A549 (cell line): ENCODE results near the gene CENATAC. TPM values are rescaled to one million over a fixed set of nuclear protein-coding genes. Genes with fewer than 3 reads are reported as not detected.
"Not testable (repeated sequence)": the region's sequence is repeated elsewhere in the genome, so short reads cannot be mapped to it uniquely, and the experiment has no call there.

ENCODE experiments used
- ATAC-seq, 2 experiments: fragments of 200-7000 bp in 1 of 2; fragments of >200 bp in 1 of 2; cut with Nextera tagmentation in 1 of 2; cut with Tn5 transposase in 1 of 2; 3 replicates each; pipeline versions ENCODE4 v1.8.0 to v1.9.1; 2018 to 2020; ENCODE audit warnings: mild to moderate bottlenecking in 1 of 2, moderate library complexity in 1 of 2
- CTCF ChIA-PET: fragments of 300-600 bp; sonication (Branson Sonifier 250); formaldehyde crosslinking; extraction: SDS; loops from one replicate; lab custom pipeline; 2021; ENCODE audit warnings: antibody characterized with exemption, inconsistent platforms; lab: Yijun Ruan, JAX
- POLR2A ChIA-PET: fragments of 350-600 bp; formaldehyde crosslinking; extraction: SDS; loops from one replicate; lab custom pipeline; 2021; ENCODE audit warnings: antibody characterized with exemption, inconsistent platforms; lab: Yijun Ruan, JAX
- DNase-seq, 2 experiments: peaks; one replicate each; pipeline versions ENCODE4 v3.0.0 to v3.0.0-alpha.2; 2011 to 2016; ENCODE audit warnings: low read depth in 1 of 2, low spot score in 1 of 2
- FAIRE-seq: peaks from 2 replicates; lab custom pipeline; 2011; peaks lifted over from hg19 to GRCh38; lab: Jason Lieb, UNC
- H3K27ac ChIP-seq, 2 experiments: fragments of >200 bp; sonication (Bioruptor Twin); formaldehyde crosslinking; 3 replicates each; pipeline ENCODE4 v1.5.1; 2016 to 2017
- H3K4me1 ChIP-seq: fragments of >200 bp; sonication (Bioruptor Twin); formaldehyde crosslinking; 3 replicates; pipeline ENCODE4 v1.6.1; 2016
- H3K4me2 ChIP-seq: fragments of >200 bp; sonication (Bioruptor Twin); formaldehyde crosslinking; 3 replicates; pipeline ENCODE4 v1.6.1; 2016
- H3K4me3 ChIP-seq: fragments of >200 bp; sonication (Bioruptor Twin); formaldehyde crosslinking; 3 replicates; pipeline ENCODE4 v1.5.1; 2016
- H3K9me3 ChIP-seq: fragments of >200 bp; sonication (Bioruptor Twin); formaldehyde crosslinking; 3 replicates; pipeline ENCODE4 v1.6.1; 2016
- HDAC2 ChIP-seq: fragments of 200-600 bp; sonication (generic); IDR thresholded peaks from 2 replicates; pipeline ENCODE4 v1.6.1; 2016
- JUN ChIP-seq, 2 experiments: fragments of >200 bp; sonication (Bioruptor Twin); formaldehyde crosslinking; IDR thresholded peaks; 2 replicates in 1 of 2; 3 replicates in 1 of 2; pipeline ENCODE4 v1.6.1; 2016 to 2017
- MAX ChIP-seq: IDR thresholded peaks from 2 replicates; pipeline ENCODE4 v1.6.1; 2012
- PHF8 ChIP-seq: fragments of 200-600 bp; sonication (generic); IDR thresholded peaks from 2 replicates; pipeline ENCODE4 v1.6.1; 2016; ENCODE audit warnings: low read depth, mild to moderate bottlenecking, antibody characterized with exemption, moderate library complexity, borderline replicate concordance
- POLR2A ChIP-seq: IDR thresholded peaks from 2 replicates; pipeline ENCODE4 v1.6.1; 2012; ENCODE audit warnings: mild to moderate bottlenecking, low read length
- RFX5 ChIP-seq: fragments of 450-650 bp; IDR thresholded peaks from 2 replicates; pipeline ENCODE4 v1.7.1; 2014; ENCODE audit warnings: antibody characterized with exemption, mild to moderate bottlenecking, moderate library complexity
- WGBS: methylation state at CpG from one replicate; pipeline ENCODE4 v1.1.6; 2017; ENCODE audit errors: missing lambda C conversion rate; 5-methylcytosine and 5-hydroxymethylcytosine counted together
- polyA plus RNA-seq, 4 experiments: library from polyadenylated mRNA; depleted of rRNA in 3 of 4; stranded (reverse); fragments of >200 nt; fragmentation: RNase III in 1 of 4; extraction: RNeasy Plus Mini Kit Qiagen cat#74134 plus additional on column Dnase treatment in 1 of 4; gene quantifications; 2 replicates in 3 of 4; 3 replicates in 1 of 4; pipeline ENCODE4 v1.2.3, GENCODE V29; 2011 to 2017
- TF ChIP-seq, protein P1 (sequence below): fragments of 450-650 bp; IDR thresholded peaks from 2 replicates; pipeline ENCODE4 v1.6.1; 2014; ENCODE audit warnings: antibody characterized with exemption
- TF ChIP-seq, protein P2 (sequence below): fragments of >200 bp; sonication (Bioruptor Twin); formaldehyde crosslinking; IDR thresholded peaks from 3 replicates; pipeline ENCODE4 v1.5.1; 2016
- TF ChIP-seq, protein P3 (sequence below): IDR thresholded peaks from 2 replicates; pipeline ENCODE4 v1.6.1; 2012; ENCODE audit warnings: low read depth, borderline replicate concordance
- TF ChIP-seq, protein P4 (sequence below): fragments of >200 bp; sonication (Bioruptor Twin); formaldehyde crosslinking; IDR thresholded peaks from 2 replicates; pipeline ENCODE4 v1.6.1; 2016
- TF ChIP-seq, protein P5 (sequence below): fragments of >200 bp; sonication (Bioruptor Twin); formaldehyde crosslinking; IDR thresholded peaks from 3 replicates; pipeline ENCODE4 v1.6.1; 2016

The CENATAC gene
- polyA plus RNA-seq, 2 of the 4 experiments (the other 2 are of a cell fraction), result 11.1 to 20.2 TPM

- 0% methylated on average over 9 of the region's 48 CpGs for WGBS
- TF ChIP-seq PHF8, result peak; percentile 80
- TF ChIP-seq JUN (IDR thresholded peaks at IDR 0.05), result no peak
- Histone ChIP-seq H3K4me3 (peak overlapping the region; percentile 82), H3K27ac (peak overlapping the region; percentile 90 to 95), H3K9me3 (no peaks in the 10 kb centered on the region), H3K4me2 (peak overlapping the region; percentile 95), H3K4me1 (peaks cover 11% of the 10 kb centered on the region; the same call in 2 of the 3 replicates)
- FAIRE-seq (no peak), DNase-seq (peak in 1 of 2 experiments; percentile 13), ATAC-seq (peak; percentile 41 to 59)
- ChIA-PET POLR2A (interaction anchor here (0.6 to 1.9 kb wide), 7 partner anchors 9 to 46 kb away, joined by 3 to 9 read pairs (median 4); partner anchors contain the start of genes DPAGT1 and VPS11), CTCF (interaction anchor here (0.9 to 2.6 kb wide), 10 partner anchors 9 to 367 kb away, joined by 3 to 8 read pairs (median 4); partner anchors contain the start of genes CENATAC and VPS11)
These were observed 58.6 kb downstream of the CENATAC start for GRCh38 chr11:119056421-119056999.

GRCh38 chr11:119057000-119057769 is 59.2 kb downstream of the CENATAC start, which contains the start of gene HYOU1:
Gene HYOU1 (minus strand): TSS chr11:119057205. CDS start chr11:119056160, 1,045 bp downstream.
- no peaks in the 10 kb centered on the region for H3K9me3 ChIP-seq
- POLR2A ChIA-PET, result interaction anchor here (0.6 to 1.9 kb wide), 8 partner anchors 10 to 45 kb away, joined by 3 to 9 read pairs (median 4); partner anchors contain the start of genes DPAGT1 and VPS11
- H3K4me2 ChIP-seq, result peak within 1 kb of the TSS; percentile 95
- H3K27ac ChIP-seq, result peak within 1 kb of the TSS; percentile 90 to 95
- CTCF ChIA-PET, result interaction anchor here (0.9 to 2.6 kb wide), 10 partner anchors 9 to 265 kb away, joined by 3 to 8 read pairs (median 4); partner anchors contain the start of genes CENATAC, HMBS and VPS11
- peak; percentile 87 to 94 for DNase-seq
- TF ChIP-seq RFX5 (peak; percentile 68; the same call in 1 of the 2 replicates), JUN (IDR thresholded peaks at IDR 0.05) (peak; percentile 36 to 65; a peak in 2 of 5 replicates), MAX (peak; percentile 51; the same call in 1 of the 2 replicates), POLR2A (peak; percentile 71), HDAC2 (no peak), PHF8 (peak; percentile 47)
- TF ChIP-seq, protein P1, sequence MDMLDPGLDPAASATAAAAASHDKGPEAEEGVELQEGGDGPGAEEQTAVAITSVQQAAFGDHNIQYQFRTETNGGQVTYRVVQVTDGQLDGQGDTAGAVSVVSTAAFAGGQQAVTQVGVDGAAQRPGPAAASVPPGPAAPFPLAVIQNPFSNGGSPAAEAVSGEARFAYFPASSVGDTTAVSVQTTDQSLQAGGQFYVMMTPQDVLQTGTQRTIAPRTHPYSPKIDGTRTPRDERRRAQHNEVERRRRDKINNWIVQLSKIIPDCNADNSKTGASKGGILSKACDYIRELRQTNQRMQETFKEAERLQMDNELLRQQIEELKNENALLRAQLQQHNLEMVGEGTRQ, result 0 out of 2 replicates have a peak, but pooled peaks have one; percentile 15
- TF ChIP-seq, protein P2, sequence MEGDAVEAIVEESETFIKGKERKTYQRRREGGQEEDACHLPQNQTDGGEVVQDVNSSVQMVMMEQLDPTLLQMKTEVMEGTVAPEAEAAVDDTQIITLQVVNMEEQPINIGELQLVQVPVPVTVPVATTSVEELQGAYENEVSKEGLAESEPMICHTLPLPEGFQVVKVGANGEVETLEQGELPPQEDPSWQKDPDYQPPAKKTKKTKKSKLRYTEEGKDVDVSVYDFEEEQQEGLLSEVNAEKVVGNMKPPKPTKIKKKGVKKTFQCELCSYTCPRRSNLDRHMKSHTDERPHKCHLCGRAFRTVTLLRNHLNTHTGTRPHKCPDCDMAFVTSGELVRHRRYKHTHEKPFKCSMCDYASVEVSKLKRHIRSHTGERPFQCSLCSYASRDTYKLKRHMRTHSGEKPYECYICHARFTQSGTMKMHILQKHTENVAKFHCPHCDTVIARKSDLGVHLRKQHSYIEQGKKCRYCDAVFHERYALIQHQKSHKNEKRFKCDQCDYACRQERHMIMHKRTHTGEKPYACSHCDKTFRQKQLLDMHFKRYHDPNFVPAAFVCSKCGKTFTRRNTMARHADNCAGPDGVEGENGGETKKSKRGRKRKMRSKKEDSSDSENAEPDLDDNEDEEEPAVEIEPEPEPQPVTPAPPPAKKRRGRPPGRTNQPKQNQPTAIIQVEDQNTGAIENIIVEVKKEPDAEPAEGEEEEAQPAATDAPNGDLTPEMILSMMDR, result no peak
- TF ChIP-seq, protein P3, sequence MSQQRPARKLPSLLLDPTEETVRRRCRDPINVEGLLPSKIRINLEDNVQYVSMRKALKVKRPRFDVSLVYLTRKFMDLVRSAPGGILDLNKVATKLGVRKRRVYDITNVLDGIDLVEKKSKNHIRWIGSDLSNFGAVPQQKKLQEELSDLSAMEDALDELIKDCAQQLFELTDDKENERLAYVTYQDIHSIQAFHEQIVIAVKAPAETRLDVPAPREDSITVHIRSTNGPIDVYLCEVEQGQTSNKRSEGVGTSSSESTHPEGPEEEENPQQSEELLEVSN, result 0 out of 2 replicates have a peak, but pooled peaks have one; percentile 38
- TF ChIP-seq, protein P4, sequence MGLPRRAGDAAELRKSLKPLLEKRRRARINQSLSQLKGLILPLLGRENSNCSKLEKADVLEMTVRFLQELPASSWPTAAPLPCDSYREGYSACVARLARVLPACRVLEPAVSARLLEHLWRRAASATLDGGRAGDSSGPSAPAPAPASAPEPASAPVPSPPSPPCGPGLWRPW, result no peak
- TF ChIP-seq, protein P5, sequence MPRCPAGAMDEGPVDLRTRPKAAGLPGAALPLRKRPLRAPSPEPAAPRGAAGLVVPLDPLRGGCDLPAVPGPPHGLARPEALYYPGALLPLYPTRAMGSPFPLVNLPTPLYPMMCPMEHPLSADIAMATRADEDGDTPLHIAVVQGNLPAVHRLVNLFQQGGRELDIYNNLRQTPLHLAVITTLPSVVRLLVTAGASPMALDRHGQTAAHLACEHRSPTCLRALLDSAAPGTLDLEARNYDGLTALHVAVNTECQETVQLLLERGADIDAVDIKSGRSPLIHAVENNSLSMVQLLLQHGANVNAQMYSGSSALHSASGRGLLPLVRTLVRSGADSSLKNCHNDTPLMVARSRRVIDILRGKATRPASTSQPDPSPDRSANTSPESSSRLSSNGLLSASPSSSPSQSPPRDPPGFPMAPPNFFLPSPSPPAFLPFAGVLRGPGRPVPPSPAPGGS, result peak; percentile 66; the same call in 2 of the 3 replicates
- TF ChIP-seq, all 56 proteins: peak for 8
- peaks cover 11% of the 10 kb centered on the region; the same call in 2 of the 3 replicates for H3K4me1 ChIP-seq
- FAIRE-seq (no peak), ATAC-seq (peak; percentile 95 to 97)
- H3K4me3 ChIP-seq, result peak within 1 kb of the TSS; percentile 82
- 0% methylated on average over 16 of the region's 79 CpGs for WGBS

GRCh38 chr11:119059128-119059527 is 61.2 kb downstream of the CENATAC start:
- ATAC-seq, DNase-seq, FAIRE-seq, H3K27ac ChIP-seq, CTCF ChIA-PET, H3K4me2 ChIP-seq, H3K4me3 ChIP-seq, POLR2A ChIA-PET, H3K9me3 ChIP-seq: not testable (repeated sequence)
- 70% methylated on average over 3 of the region's 35 CpGs for WGBS
- peaks cover 18% of the 10 kb centered on the region for H3K4me1 ChIP-seq
